ENCODE measurements around the gene LRBA. TPM values are rescaled to one million over a fixed set of nuclear protein-coding genes. Genes with fewer than 3 reads are reported as not detected.

Gene LRBA
- total RNA-seq, 1 donor from 2014 or later = 31.0 TPM

- DNase-seq (ENCODE audit: low read depth in 2 of 2) = peak; percentile 27 to 78
Observed at GRCh38 chr4:150224896-150225591, 790.0 kb downstream of the LRBA start.

GRCh38 chr4:150219841-150220240, 795.2 kb downstream of the LRBA start:
- no peak for DNase-seq (ENCODE audit: low read depth in 2 of 2)

- no peak for DNase-seq (ENCODE audit: low read depth in 2 of 2)
Observed at GRCh38 chr4:150218447-150218846, 796.6 kb downstream of the LRBA start.

GRCh38 chr4:150217808-150218207, 797.3 kb downstream of the LRBA start:
- DNase-seq (ENCODE audit: low read depth in 2 of 2) = peak in 1 of 2 donors; percentile 9

- DNase-seq (ENCODE audit: low read depth in 2 of 2) = peak; percentile 81
Observed at GRCh38 chr4:150217192-150217591, 797.9 kb downstream of the LRBA start.

GRCh38 chr4:150216726-150217125, 798.4 kb downstream of the LRBA start:
- DNase-seq (ENCODE audit: low read depth in 2 of 2) = no peak

- no peak for DNase-seq (ENCODE audit: low read depth in 2 of 2)
Observed at GRCh38 chr4:150215601-150216000, 799.5 kb downstream of the LRBA start.

Other genes with a start within 250 kb of the LRBA start
- 2,107 and 2,117 TPM in 2 replicates for gene RPS3A, start 84.3 kb upstream of the LRBA start, total RNA-seq

Measured in lung microvascular endothelial cell (primary cell).